Panc1 (cell line): ENCODE results near the gene GUCY1B1. TPM values are rescaled to one million over a fixed set of nuclear protein-coding genes. Genes with fewer than 3 reads are reported as not detected.

Experiments
- ATAC-seq: fragments of 200-7000 bp; cut with Tn5 transposase; 2 replicates; pipeline ENCODE4 v1.9.1; 2020; ENCODE audit warnings: mild to moderate bottlenecking, moderate library complexity
- BruUV-seq: library from RNA; stranded (reverse); fragments of 400-500 nt; replicated peaks from 2 replicates; lab custom pipeline; 2021; lab: Mats Ljungman, UMichigan
- CTCF ChIA-PET: fragments of 300-600 bp; sonication (Branson Sonifier 250); formaldehyde crosslinking; loops from one replicate; lab custom pipeline; 2022; ENCODE audit warnings: antibody characterized with exemption; lab: Charles Lee
- POLR2A ChIA-PET: fragments of 300-600 bp; sonication (Branson Sonifier 250); formaldehyde crosslinking; loops from one replicate; lab custom pipeline; 2022; ENCODE audit warnings: antibody characterized with exemption; lab: Charles Lee
- DNase-seq: peaks from one replicate; pipeline ENCODE4 v3.0.0-alpha.2; 2010; ENCODE audit warnings: low read depth, low spot score
- H3K27ac ChIP-seq: 2 replicates; pipeline ENCODE4 v1.5.1; 2011; ENCODE audit warnings: mild to moderate bottlenecking, low read length, inconsistent platforms
- H3K27me3 ChIP-seq: fragments of 200-500 bp; sonication (Bioruptor generic); 2 replicates; pipeline ENCODE4 v1.6.0; 2014; ENCODE audit warnings: low read length, inconsistent platforms; ENCODE audit not compliant: control insufficient read depth, insufficient read depth
- H3K36me3 ChIP-seq: fragments of 200-500 bp; sonication (Bioruptor generic); 2 replicates; pipeline ENCODE4 v1.5.1; 2014; ENCODE audit warnings: inconsistent platforms, mild to moderate bottlenecking, low read length, moderate library complexity; ENCODE audit not compliant: control insufficient read depth, insufficient read depth
- H3K4me1 ChIP-seq: 2 replicates; pipeline ENCODE4 v1.5.1; 2011; ENCODE audit warnings: inconsistent platforms, mild to moderate bottlenecking, low read length, moderate library complexity; ENCODE audit not compliant: control insufficient read depth, insufficient read depth
- H3K4me3 ChIP-seq, 2 experiments: 2 replicates each; pipeline ENCODE4 v1.5.1; 2011 to 2012; ENCODE audit warnings: low read depth in 2 of 2, low read length in 2 of 2, mild to moderate bottlenecking in 2 of 2, inconsistent platforms in 1 of 2, moderate library complexity in 1 of 2
- H3K9me3 ChIP-seq: fragments of 200-500 bp; sonication (Bioruptor generic); 2 replicates; pipeline ENCODE4 v1.5.1; 2014; ENCODE audit warnings: low read depth, mild to moderate bottlenecking, inconsistent platforms, low read length, moderate library complexity; ENCODE audit not compliant: control insufficient read depth, insufficient read depth
- POLR2AphosphoS5 ChIP-seq: IDR thresholded peaks from 2 replicates; pipeline ENCODE4 v1.6.1; 2012; ENCODE audit warnings: mild to moderate bottlenecking, low read depth, low read length, moderate library complexity
- SIN3A ChIP-seq: IDR thresholded peaks from 2 replicates; pipeline ENCODE4 v1.6.1; 2012; ENCODE audit warnings: low read depth, mild to moderate bottlenecking, low read length, moderate library complexity, borderline replicate concordance; ENCODE audit not compliant: insufficient read depth
- TCF7L2 ChIP-seq: IDR thresholded peaks from 2 replicates; pipeline ENCODE4 v1.6.1; 2011; ENCODE audit warnings: mild to moderate bottlenecking, low read depth, low read length, inconsistent platforms
- in situ Hi-C: cut with HindIII; loops from 2 replicates; pipeline ENCODE4 v1.10.0; 2016; ENCODE audit warnings: low sequenced_read_pairs, low pct_unique_long_range_greater_than_20kb
- intact Hi-C: fragments of 100-400 bp; cut with micrococcal nuclease; formaldehyde crosslinking; loops from one replicate; pipeline ENCODE4 v1.10.0; 2022; ENCODE audit not compliant: unreplicated experiment
- total RNA-seq: library from RNA; stranded (reverse); gene quantifications from one replicate; pipeline ENCODE4 v1.2.1, GENCODE V29; 2021; ENCODE audit not compliant: unreplicated experiment
- TF ChIP-seq, protein P1 (sequence below), 2 experiments: IDR thresholded peaks; 2 replicates each; pipeline ENCODE4 v1.6.1; 2011 to 2012; ENCODE audit warnings: low read depth in 2 of 2, control low read depth in 1 of 2, low read length in 1 of 2, mild to moderate bottlenecking in 1 of 2, moderate library complexity in 1 of 2; ENCODE audit not compliant: insufficient read depth in 1 of 2
- TF ChIP-seq, protein P2 (sequence below): fragments of 450-650 bp; IDR thresholded peaks from 2 replicates; pipeline ENCODE4 v1.5.1; 2017; ENCODE audit warnings: mild to moderate bottlenecking

Gene GUCY1B1
- total RNA-seq, 1 experiment from 2014 or later: 0.36 TPM

DNA sequence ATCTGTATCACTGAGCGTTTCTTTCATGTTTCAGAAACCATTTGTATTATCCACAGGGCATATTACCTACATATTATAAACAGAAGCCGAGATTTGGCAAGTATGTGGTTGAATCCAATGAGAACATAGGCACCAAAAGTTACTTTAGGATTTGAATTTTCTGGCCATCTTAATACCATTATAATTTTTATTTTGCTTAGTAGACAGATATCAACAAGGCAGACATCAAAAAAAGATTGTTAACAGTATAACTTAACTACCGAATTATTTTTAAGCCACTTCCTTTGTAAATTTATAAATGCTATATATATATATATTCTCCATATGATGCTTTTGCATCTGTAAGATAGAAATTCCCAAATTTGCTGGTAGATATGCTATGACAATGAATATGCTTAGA, 2.2 kb downstream of the GUCY1B1 start:
- no peak for ATAC-seq
- in situ Hi-C loops: no loop called here
- ChIA-PET POLR2A (no interaction called here), CTCF (no interaction called here)
- TF ChIP-seq, protein P1, sequence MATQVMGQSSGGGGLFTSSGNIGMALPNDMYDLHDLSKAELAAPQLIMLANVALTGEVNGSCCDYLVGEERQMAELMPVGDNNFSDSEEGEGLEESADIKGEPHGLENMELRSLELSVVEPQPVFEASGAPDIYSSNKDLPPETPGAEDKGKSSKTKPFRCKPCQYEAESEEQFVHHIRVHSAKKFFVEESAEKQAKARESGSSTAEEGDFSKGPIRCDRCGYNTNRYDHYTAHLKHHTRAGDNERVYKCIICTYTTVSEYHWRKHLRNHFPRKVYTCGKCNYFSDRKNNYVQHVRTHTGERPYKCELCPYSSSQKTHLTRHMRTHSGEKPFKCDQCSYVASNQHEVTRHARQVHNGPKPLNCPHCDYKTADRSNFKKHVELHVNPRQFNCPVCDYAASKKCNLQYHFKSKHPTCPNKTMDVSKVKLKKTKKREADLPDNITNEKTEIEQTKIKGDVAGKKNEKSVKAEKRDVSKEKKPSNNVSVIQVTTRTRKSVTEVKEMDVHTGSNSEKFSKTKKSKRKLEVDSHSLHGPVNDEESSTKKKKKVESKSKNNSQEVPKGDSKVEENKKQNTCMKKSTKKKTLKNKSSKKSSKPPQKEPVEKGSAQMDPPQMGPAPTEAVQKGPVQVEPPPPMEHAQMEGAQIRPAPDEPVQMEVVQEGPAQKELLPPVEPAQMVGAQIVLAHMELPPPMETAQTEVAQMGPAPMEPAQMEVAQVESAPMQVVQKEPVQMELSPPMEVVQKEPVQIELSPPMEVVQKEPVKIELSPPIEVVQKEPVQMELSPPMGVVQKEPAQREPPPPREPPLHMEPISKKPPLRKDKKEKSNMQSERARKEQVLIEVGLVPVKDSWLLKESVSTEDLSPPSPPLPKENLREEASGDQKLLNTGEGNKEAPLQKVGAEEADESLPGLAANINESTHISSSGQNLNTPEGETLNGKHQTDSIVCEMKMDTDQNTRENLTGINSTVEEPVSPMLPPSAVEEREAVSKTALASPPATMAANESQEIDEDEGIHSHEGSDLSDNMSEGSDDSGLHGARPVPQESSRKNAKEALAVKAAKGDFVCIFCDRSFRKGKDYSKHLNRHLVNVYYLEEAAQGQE (IDR thresholded peaks at IDR 0.05; ENCODE audit: insufficient read depth in 1 of 2, low read depth in 2 of 2, low read length in 1 of 2): no peak
- TF ChIP-seq, protein P2, sequence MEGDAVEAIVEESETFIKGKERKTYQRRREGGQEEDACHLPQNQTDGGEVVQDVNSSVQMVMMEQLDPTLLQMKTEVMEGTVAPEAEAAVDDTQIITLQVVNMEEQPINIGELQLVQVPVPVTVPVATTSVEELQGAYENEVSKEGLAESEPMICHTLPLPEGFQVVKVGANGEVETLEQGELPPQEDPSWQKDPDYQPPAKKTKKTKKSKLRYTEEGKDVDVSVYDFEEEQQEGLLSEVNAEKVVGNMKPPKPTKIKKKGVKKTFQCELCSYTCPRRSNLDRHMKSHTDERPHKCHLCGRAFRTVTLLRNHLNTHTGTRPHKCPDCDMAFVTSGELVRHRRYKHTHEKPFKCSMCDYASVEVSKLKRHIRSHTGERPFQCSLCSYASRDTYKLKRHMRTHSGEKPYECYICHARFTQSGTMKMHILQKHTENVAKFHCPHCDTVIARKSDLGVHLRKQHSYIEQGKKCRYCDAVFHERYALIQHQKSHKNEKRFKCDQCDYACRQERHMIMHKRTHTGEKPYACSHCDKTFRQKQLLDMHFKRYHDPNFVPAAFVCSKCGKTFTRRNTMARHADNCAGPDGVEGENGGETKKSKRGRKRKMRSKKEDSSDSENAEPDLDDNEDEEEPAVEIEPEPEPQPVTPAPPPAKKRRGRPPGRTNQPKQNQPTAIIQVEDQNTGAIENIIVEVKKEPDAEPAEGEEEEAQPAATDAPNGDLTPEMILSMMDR: no peak
- no peak for TF ChIP-seq POLR2AphosphoS5
- TF ChIP-seq SIN3A: no peak
- no peak for TF ChIP-seq TCF7L2
- no peaks in the 10 kb centered on the region for H3K27me3 ChIP-seq
- H3K27ac ChIP-seq: no peak overlapping the region
- H3K9me3 ChIP-seq: no peaks in the 10 kb centered on the region
- H3K36me3 ChIP-seq: no peaks in the 10 kb centered on the region
- H3K4me1 ChIP-seq: no peaks in the 10 kb centered on the region
- intact Hi-C loops: no loop called here
- no peak overlapping the region for H3K4me3 ChIP-seq
- no TSS peak for BruUV-seq
- DNase-seq: no peak

DNA sequence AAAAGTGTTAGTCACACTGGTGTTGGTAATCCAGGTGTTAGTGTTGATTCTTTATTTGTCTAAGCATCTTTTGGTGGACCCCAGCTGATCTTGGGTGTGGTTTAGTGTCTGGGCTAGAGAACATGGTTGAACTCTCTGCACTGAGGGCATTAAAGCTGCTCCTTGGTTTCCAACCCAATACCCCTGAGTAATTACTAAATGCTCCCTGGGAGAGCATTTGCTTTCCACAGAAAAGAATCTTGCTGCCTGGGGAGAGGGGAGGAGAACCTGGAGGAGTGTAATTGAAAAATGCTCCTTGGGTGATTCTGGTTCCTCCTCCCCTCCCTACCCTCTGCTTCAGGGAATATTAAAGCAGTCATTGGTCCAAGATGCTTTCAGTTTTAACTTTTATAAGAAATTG, 3.1 kb downstream of the GUCY1B1 start:
- ChIA-PET POLR2A (no interaction called here), CTCF (no interaction called here)
- intact Hi-C loops: no loop called here
- no TSS peak for BruUV-seq
- Histone ChIP-seq H3K27me3 (no peaks in the 10 kb centered on the region), H3K27ac (no peak overlapping the region), H3K4me1 (no peaks in the 10 kb centered on the region), H3K36me3 (no peaks in the 10 kb centered on the region), H3K4me3 (no peak overlapping the region), H3K9me3 (no peaks in the 10 kb centered on the region)
- in situ Hi-C loops: no loop called here
- ATAC-seq (no peak), DNase-seq (no peak)
- TF ChIP-seq, protein P1 (IDR thresholded peaks at IDR 0.05; ENCODE audit: insufficient read depth in 1 of 2, low read depth in 2 of 2, low read length in 1 of 2): no peak
- TF ChIP-seq, protein P2: no peak
- no peak for TF ChIP-seq TCF7L2
- TF ChIP-seq SIN3A: no peak
- TF ChIP-seq POLR2AphosphoS5: no peak
